Suppressor macrophage treated with lipopolysaccharide for 1 hour (primary cell): Measurements from ENCODE around the gene CNTNAP2.
"Not testable (repeated sequence)": the region's sequence is repeated elsewhere in the genome, so short reads cannot be mapped to it uniquely, and the experiment has no call there.

Experiments
- DNase-seq, 3 donors: peaks; one replicate each; pipeline ENCODE4 v3.0.0-alpha.2; 2020 to 2022

Gene CNTNAP2

DNA sequence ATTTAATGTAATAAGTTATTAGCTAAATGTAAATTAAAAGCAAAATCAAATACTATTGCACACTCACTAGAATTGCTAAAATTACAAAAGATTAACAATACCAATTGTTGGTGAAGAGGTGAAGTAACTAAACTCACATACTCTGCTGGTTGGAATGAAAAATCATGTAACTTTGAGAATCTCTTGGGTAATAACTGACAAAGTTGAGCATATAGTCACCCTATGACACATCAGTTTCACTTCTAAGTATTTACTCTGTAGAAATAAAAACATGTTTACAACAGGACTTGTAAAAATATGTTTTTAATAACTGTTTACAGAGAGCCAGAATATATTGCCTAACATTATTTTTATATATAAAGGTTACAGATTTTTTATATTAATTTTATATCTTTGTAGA lies 33.6 kb downstream of the CNTNAP2 start:
- peak in 2 of 3 donors; percentile 10 to 24 for DNase-seq

DNA sequence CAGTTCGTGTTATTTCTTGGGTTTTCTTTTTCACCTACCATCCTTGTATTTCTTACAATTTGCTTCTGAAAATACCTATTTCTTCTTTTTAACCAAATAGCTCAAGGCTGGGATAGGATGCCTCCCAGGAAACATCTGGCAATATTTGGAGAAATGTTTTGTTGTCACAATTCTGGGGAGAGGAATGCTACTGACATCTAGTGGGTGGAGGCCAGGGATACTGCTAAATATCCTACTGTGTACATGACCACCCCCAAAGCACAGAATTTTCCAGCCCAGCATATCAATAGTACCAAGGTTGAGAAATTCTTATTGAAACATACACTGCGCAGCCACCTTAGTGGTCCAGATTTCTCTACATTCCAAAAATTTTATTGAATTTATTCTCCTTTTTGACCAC lies 55.5 kb downstream of the CNTNAP2 start:
- DNase-seq: no peak

- DNase-seq: no peak
These were observed 59.1 kb downstream of the CNTNAP2 start for GRCh38 chr7:146175716-146176115.

GRCh38 chr7:146176860-146177259 lies 60.3 kb downstream of the CNTNAP2 start:
- DNase-seq: no peak

DNA sequence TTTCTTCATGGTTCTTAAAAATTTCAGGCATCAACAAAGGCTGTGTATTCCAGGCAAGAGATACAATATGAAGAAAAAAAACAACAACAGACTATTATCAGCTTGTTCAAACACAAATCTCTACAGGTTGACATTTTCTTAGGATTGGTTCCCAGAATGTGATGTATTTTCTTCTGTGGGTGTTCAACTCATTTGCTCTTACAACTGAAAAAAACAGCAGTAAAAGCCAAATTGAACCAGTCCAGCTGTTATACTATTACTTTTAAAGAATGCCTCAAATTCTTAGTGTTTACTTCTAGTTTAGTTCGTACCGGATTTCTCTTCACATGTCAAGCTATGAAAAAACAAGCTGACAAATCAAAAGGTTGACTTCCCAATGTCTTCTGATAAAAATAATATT lies 60.7 kb downstream of the CNTNAP2 start:
- no peak for DNase-seq

DNA sequence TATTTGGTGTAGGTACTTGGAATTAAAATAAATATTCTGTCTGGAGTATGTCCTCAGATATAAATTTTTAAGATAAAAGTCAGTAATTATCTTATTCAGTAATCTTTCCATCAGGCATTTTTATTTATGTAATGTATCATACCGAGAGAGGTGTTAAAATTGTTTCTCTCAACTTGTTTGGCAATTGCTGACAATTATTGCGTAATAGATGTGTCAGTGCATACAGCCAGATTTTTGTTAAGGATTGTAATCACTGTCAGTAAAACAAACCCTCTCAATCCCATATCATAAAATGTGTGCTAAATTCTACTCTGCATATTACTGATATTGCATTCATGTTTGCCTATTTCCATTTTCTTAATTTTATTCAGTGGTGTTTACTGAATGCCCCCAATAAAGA lies 69.2 kb downstream of the CNTNAP2 start:
- no peak for DNase-seq

DNA sequence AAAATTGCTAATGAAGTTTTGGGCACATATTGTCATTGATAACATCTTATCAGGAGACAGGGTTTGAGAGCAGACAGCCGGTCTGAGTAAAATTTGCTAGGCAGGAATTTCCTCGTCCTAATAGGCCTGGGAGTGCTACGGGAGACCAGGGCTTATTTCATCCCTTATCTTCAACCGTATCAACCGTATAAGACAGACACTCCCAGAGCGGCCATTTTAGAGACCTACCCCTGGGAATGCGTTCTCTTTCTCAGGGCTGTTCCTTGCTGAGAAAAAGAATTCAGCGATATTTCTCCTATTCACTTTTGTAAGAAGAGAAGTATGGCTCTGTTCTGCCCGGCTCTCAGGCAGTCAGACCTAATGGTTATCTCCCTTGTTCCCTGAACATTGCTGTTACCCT lies 74.8 kb downstream of the CNTNAP2 start:
- not testable (repeated sequence) for DNase-seq

DNA sequence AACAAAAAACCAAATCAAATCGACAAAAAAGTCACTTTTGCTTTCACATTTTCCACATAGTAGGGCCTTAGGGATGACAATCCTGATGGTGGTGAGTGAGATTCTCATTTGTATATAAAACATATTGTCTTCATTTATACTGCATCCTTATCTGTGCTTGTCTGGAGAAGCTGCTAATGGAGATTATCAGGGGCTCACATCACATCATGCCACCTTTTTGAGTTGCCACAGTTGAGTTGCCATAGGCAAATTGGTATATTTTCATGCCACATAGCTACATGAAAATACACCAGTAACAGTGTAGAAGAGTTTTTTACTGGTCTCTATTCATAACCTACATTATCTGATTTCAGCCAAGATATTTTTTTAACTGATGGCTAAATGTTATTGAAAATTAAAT lies 85.3 kb downstream of the CNTNAP2 start:
- no peak for DNase-seq

- no peak for DNase-seq
These were observed 89.7 kb downstream of the CNTNAP2 start for GRCh38 chr7:146206270-146206669.

DNA sequence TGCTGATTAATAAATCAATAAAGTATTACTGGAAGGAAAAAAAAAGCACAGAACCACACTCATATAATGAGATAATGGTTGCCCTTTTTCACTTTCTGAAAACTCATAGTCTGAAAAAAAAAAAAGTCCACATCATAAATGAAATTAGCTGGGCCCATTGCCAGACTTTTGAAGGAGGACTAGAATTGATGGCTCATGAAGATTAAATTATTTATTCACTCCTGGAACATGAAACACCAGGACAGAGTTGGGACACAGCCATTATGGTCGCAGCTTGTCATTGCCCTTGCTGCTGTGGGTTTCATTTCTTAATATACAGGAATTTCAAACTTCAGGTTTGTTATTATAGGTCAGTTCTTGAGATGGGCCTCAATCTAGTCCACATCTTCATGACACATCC lies 91.9 kb downstream of the CNTNAP2 start:
- no peak for DNase-seq

DNA sequence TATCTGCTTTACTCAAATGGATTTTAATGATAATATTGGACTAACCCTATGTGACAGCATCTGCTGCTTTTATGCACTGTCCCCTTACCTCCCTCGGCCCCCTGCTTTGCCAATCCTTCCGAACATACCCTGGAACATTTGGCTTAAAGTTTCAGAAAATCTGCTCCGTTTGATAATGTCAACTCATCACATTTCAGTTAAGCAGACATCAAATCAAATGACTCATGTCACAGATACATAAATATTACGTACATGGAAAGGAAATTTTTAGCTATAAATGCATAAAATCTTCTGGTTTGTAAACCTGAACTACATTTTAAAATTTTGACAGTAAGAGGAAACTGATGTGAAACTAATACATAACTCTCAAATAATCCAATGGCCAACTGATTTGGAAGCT lies 98.2 kb downstream of the CNTNAP2 start:
- DNase-seq: no peak

GRCh38 chr7:146216396-146217041 lies 99.9 kb downstream of the CNTNAP2 start:
- no peak for DNase-seq

GRCh38 chr7:146223851-146224250 lies 107.2 kb downstream of the CNTNAP2 start:
- DNase-seq: no peak

GRCh38 chr7:146232604-146233003 lies 116.0 kb downstream of the CNTNAP2 start:
- no peak for DNase-seq

- DNase-seq: no peak
These were observed 118.6 kb downstream of the CNTNAP2 start for GRCh38 chr7:146235195-146235594.

- no peak for DNase-seq
These were observed 126.1 kb downstream of the CNTNAP2 start for GRCh38 chr7:146242661-146243060.

DNA sequence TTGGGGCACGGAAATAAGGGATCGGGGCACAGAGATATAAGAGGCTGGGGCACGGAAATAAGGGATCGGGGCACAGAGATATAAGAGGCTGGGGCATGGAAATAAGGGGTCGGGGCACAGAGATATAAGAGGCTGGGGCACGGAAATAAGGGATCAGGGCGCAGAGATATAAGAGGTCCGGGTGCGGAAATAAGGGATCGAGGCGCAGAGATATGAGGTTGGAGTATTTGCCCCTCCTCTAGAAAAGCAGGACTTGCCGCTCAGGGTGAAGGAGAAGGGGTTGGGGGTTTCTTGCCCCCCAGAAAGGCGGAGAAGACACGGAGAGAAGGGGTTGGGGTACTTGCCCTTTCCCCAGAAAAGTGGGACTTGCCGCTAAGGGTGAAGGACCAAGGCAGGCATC lies 131.4 kb downstream of the CNTNAP2 start:
- not testable (repeated sequence) for DNase-seq

GRCh38 chr7:146248744-146249143 lies 132.1 kb downstream of the CNTNAP2 start:
- not testable (repeated sequence) for DNase-seq

DNA sequence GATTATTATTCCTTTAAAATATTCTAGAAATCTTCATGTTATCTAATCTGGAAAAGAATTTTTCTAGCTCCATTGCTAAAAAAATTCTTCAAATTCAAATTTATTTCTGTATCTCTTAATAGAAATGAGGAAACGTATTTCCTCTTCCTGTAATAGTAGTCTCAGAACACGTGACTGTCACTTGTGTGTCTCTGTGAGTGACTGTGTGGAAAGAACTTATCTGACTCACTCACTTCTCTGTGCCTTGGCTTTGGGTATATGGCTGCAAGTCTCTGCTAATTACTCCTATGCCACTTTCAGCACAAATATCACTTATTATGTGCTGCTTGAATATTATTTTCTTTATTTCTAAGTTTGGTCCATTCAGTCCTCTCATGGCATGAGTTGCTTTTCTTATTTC lies 132.7 kb downstream of the CNTNAP2 start:
- DNase-seq: no peak

- DNase-seq: no peak
These were observed 139.0 kb downstream of the CNTNAP2 start for GRCh38 chr7:146255609-146256008.

- DNase-seq: no peak
These were observed 145.9 kb downstream of the CNTNAP2 start for GRCh38 chr7:146262527-146262926.

GRCh38 chr7:146276888-146277287 lies 160.3 kb downstream of the CNTNAP2 start:
- no peak for DNase-seq

DNA sequence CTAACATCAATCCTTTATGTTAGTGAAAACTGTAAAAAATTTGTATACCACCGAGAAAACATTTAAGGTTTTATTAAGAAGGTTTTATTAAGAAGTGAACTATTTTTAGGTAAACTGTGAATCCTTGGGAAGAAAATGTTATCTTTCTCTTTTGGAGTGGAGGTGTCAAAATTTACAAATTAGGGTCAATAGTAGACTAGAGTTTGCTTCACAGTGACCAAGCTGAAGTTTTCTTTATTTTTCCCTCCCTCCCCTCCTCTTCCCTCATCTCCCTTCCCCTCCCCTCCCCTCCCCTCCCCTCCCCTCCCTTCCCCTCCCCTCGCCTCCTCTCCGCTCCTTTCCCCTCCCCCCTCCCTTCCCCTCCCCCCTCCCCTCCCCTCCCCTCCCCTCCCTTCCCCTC lies 168.8 kb downstream of the CNTNAP2 start:
- DNase-seq: no peak

- DNase-seq: no peak
These were observed 174.1 kb downstream of the CNTNAP2 start for GRCh38 chr7:146290746-146291145.

DNA sequence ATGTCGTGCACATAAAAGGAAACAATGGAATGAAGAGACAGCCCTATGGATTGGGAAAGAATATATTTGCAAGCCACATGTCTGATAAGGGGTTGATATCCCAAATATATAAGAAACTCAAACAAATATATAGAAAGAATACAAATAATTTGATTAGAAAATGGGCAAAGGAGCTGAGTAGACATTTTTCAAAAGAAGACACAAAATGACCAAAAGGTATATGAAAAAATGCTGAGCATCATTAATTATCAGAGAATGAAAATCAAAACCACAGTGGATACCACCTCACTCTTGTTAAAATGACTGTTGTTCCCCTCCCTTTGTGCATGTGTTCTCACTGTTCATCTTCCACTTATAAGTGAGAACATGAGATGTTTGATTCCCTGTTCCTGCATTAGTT lies 175.3 kb downstream of the CNTNAP2 start:
- DNase-seq: no peak

DNA sequence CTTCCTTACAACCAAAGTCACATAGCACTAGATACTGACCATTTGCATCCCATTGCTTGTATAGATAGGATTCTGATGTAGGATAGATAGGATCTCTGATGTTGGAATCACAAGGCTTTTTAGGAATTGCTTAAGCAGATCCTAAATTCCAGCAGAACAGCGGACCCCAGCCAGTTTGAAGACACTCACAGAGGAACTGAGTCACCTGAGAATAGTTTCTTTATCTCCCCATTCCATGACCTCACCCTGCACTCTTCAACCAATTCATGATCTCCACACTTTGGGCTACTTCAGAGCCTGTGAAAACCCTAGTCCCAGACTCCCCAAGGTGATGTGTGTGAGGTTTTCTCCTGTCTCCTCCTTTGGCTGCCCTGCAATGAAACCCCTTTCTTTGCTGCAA lies 179.4 kb downstream of the CNTNAP2 start:
- DNase-seq: no peak
